ENCODE results near the gene CRHR1.

The CRHR1 gene

GRCh38 chr17:45745601-45746494, 38.3 kb upstream of the CRHR1 start:
- no peak for TF ChIP-seq CTCF (IDR thresholded peaks at IDR 0.05; ENCODE audit: low read depth, low read length)
- no peak overlapping the region for H3K4me3 ChIP-seq (ENCODE audit: low read depth, low read length)

GRCh38 chr17:45747911-45748310, 36.2 kb upstream of the CRHR1 start:
- no peak for TF ChIP-seq CTCF (IDR thresholded peaks at IDR 0.05; ENCODE audit: low read depth, low read length)

GRCh38 chr17:45748731-45749310, 35.3 kb upstream of the CRHR1 start:
- no peak for TF ChIP-seq CTCF (IDR thresholded peaks at IDR 0.05; ENCODE audit: low read depth, low read length)
- H3K4me3 ChIP-seq (ENCODE audit: low read depth, low read length): no peak overlapping the region

More at GRCh38 chr17:45747911-45748310, 36.2 kb upstream of the CRHR1 start:
- no peak overlapping the region for H3K4me3 ChIP-seq (ENCODE audit: low read depth, low read length)

GRCh38 chr17:45749831-45750335, 34.2 kb upstream of the CRHR1 start:
- H3K4me3 ChIP-seq (ENCODE audit: low read depth, low read length): no peak overlapping the region
- no peak for TF ChIP-seq CTCF (IDR thresholded peaks at IDR 0.05; ENCODE audit: low read depth, low read length)

GRCh38 chr17:45750779-45751440, 33.2 kb upstream of the CRHR1 start:
- no peak for TF ChIP-seq CTCF (IDR thresholded peaks at IDR 0.05; ENCODE audit: low read depth, low read length)
- no peak overlapping the region for H3K4me3 ChIP-seq (ENCODE audit: low read depth, low read length)

- no peak for TF ChIP-seq CTCF (IDR thresholded peaks at IDR 0.05; ENCODE audit: low read depth, low read length)
- no peak overlapping the region for H3K4me3 ChIP-seq (ENCODE audit: low read depth, low read length)
These were observed 32.7 kb upstream of the CRHR1 start for GRCh38 chr17:45751466-45751865.

All from WI38 (cell line).